Choroid plexus epithelial cell (primary cell): ENCODE data around the gene NR4A3.

Source experiments
- DNase-seq: peaks from one replicate; pipeline ENCODE4 v3.0.0-alpha.2; 2010; ENCODE audit warnings: low read depth
- H3K4me3 ChIP-seq: 2 replicates; pipeline ENCODE4 v1.5.1; 2011; ENCODE audit warnings: low read depth, mild to moderate bottlenecking, control low read depth, low read length, moderate library complexity
- TF ChIP-seq, protein P1 (sequence below): conservative IDR thresholded peaks from 2 replicates; pipeline ENCODE4 v1.5.1; 2011; ENCODE audit warnings: low read depth, mild to moderate bottlenecking, control low read depth, inconsistent platforms, low read length, moderate library complexity

The NR4A3 gene

DNA sequence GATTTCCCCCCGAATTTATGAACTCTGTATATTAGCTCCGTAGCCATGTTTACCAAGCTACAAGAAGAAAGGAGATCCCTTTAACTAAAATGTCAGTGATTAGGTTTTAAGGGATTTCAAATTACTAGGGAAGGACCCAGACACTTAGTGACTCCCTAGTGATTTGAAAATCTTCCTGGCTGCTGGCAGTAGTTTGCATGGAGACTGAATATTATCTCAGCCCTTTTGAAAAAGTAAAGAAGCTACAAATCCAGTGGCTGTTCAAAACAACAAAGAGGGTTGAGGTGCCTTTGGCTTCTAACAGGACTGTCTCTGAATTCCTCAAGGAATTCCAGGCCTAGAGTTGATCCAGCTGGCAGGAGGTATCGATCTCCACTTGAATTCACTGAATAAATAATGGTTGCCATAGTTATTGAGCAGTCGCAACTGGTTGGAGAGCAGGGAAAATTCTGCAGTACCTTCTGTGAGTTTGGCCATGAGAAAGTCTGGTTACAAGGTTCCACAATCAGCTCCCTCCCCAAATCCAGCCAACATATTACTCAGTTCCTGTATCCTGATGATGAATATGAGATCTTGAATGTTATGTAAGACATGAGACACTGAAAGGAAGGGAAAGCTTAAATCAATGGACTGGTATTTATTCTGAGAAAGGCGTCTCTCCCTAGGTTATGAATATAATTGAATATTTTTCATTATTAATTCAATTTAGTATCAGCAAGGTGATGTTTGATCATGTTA lies 37.7 kb downstream of the NR4A3 start:
- TF ChIP-seq, protein P1, sequence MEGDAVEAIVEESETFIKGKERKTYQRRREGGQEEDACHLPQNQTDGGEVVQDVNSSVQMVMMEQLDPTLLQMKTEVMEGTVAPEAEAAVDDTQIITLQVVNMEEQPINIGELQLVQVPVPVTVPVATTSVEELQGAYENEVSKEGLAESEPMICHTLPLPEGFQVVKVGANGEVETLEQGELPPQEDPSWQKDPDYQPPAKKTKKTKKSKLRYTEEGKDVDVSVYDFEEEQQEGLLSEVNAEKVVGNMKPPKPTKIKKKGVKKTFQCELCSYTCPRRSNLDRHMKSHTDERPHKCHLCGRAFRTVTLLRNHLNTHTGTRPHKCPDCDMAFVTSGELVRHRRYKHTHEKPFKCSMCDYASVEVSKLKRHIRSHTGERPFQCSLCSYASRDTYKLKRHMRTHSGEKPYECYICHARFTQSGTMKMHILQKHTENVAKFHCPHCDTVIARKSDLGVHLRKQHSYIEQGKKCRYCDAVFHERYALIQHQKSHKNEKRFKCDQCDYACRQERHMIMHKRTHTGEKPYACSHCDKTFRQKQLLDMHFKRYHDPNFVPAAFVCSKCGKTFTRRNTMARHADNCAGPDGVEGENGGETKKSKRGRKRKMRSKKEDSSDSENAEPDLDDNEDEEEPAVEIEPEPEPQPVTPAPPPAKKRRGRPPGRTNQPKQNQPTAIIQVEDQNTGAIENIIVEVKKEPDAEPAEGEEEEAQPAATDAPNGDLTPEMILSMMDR, result no peak
- no peak overlapping the region for H3K4me3 ChIP-seq
- no peak for DNase-seq

DNA sequence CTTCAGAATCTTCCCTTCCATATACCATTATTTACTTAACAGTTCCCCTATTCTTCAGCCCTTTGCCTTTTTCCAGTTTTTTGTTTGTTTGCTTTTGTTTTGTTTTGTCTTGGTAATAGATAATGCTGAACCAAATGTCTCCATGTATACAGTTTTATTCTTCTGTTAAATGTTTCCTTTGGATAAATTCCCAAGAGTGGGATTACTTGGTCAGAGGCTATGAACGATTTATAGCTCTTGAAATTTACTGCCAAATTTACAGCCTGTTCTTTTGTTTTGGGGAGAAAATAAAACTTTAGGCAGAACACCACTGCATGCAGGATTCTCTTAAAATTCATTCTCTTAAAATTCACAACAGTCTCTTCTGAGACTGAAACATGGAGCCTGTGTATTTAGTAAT lies 38.6 kb downstream of the NR4A3 start:
- DNase-seq, result no peak
- TF ChIP-seq, protein P1, result no peak
- no peak overlapping the region for H3K4me3 ChIP-seq

DNA sequence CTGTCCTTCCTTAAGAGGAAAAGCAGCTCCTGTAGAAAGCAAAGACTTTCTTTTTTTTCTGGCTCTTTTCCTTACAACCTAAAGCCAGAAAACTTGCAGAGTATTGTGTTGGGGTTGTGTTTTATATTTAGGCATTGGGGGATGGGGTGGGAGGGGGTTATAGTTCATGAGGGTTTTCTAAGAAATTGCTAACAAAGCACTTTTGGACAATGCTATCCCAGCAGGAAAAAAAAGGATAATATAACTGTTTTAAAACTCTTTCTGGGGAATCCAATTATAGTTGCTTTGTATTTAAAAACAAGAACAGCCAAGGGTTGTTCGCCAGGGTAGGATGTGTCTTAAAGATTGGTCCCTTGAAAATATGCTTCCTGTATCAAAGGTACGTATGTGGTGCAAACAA lies 42.3 kb downstream of the NR4A3 start:
- H3K4me3 ChIP-seq, result no peak overlapping the region
- no peak for DNase-seq
- TF ChIP-seq, protein P1, result no peak

DNA sequence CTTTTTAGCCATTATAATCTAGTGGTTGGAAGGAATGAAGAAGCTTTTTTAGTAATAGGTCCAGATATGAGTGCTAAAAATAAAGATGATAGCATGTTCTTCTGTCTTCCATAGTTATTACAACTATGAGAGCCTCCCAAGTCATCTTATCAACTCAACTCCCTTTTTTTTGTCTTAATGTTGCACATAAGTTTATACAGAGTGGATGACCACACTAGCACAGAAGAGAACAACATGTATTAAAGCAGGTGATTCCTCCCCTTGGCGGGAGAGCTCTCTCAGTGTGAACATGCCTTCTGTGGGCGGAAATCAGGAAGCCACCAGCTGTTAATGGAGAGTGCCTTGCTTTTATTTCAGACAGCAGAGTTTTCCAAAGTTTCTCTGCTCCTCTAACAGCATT lies 44.7 kb downstream of the NR4A3 start:
- no peak overlapping the region for H3K4me3 ChIP-seq
- TF ChIP-seq, protein P1, result no peak
- DNase-seq, result peak; percentile 49

DNA sequence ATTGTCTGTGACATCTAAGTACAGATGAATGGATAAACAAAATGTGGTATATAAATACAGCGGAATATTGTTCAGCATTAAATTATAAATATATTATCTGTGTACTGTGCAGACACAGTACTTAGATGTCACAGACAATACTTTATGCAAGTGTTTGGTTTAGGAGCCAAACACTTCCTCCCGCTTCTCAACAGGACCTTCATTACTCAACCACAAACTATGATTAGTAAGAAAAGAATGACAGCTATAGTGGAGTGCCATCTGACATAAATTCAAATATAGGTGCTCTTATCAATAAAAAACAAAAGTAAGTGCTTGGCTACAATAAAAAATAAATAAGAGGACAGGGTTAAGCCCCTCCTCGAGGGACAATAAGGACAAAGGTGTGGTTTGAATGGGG lies 45.9 kb downstream of the NR4A3 start:
- H3K4me3 ChIP-seq, result no peak overlapping the region
- peak; percentile 35 for DNase-seq
- TF ChIP-seq, protein P1, result no peak

DNA sequence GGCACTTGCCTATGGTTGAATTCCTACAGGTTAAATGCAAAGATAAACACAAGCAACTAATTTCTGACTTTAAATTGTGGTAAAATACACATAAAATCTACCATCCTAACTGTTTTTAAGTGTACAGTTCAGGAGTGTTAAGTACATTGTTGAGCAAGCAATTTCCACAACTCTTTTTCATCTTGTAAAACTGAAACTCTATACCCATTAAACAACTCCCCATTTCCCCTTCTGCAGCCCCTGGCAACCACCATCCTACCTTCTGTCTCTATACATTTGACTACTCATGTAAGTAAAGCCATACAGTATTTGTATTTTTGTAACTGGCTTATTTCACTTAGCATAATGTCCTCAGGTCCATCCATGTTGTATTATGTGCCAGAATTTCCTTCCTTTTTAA lies 46.3 kb downstream of the NR4A3 start:
- TF ChIP-seq, protein P1, result no peak
- DNase-seq, result no peak
- no peak overlapping the region for H3K4me3 ChIP-seq

DNA sequence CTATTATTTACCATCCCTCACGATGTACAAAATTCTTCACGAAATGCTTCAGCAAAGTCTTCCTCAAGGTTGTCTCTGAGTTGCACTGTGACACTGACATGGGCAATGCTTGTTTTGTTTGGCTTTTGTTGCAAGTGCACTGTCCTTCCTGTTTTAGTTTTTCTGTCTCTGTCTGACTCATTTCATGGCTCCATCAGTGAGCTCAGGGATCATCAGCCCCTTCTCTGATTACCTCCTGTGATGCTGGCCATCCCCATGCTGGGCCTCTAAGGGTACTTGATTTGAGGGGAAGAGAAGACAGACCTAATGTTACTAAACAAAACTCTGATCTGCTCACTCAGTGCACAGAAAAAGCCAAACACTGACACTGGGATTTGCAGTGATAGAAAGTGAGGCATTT lies 47.2 kb downstream of the NR4A3 start:
- H3K4me3 ChIP-seq, result no peak overlapping the region
- TF ChIP-seq, protein P1, result no peak
- DNase-seq, result no peak
